Nephron (organoid): ENCODE results near the gene OTOS.

Source experiments
- H3K27ac Mint-ChIP-seq, 3 experiments: 2 replicates each; pipeline ENCODE4 v1.8.0; 2020; ENCODE audit warnings: mixed read lengths in 3 of 3, mild to moderate bottlenecking in 2 of 3, moderate library complexity in 1 of 3
- H3K27me3 Mint-ChIP-seq: 2 replicates; pipeline ENCODE4 v1.8.0; 2021; ENCODE audit warnings: low read depth, mild to moderate bottlenecking, moderate library complexity, mixed read lengths
- H3K36me3 Mint-ChIP-seq: 2 replicates; pipeline ENCODE4 v1.8.0; 2020; ENCODE audit warnings: low read depth, mixed read lengths
- H3K4me1 Mint-ChIP-seq: 2 replicates; pipeline ENCODE4 v1.8.0; 2020; ENCODE audit warnings: mixed read lengths
- H3K4me3 Mint-ChIP-seq, 3 experiments: 2 replicates each; pipeline ENCODE4 v1.8.0; 2020; ENCODE audit warnings: mild to moderate bottlenecking in 3 of 3, mixed read lengths in 3 of 3, moderate library complexity in 2 of 3
- H3K9me3 Mint-ChIP-seq: 2 replicates; pipeline ENCODE4 v1.8.0; 2020; ENCODE audit warnings: mixed read lengths
- CTCF ChIP-seq, 3 experiments: fragments of 200-600 bp; sonication (generic); IDR thresholded peaks; one replicate each; pipeline ENCODE4 v1.5.0; 2021; ENCODE audit warnings: antibody characterized with exemption in 3 of 3; ENCODE audit not compliant: unreplicated experiment in 3 of 3

OTOS gene

GRCh38 chr2:240130393-240131195 is 9.9 kb downstream of the OTOS start:
- Mint-ChIP-seq H3K27me3 (no peaks in the 10 kb centered on the region), H3K4me3 (no peak overlapping the region), H3K27ac (no peak overlapping the region), H3K9me3 (no peaks in the 10 kb centered on the region), H3K4me1 (peaks cover 15% of the 10 kb centered on the region), H3K36me3 (peaks cover 48% of the 10 kb centered on the region)
- no peak for TF ChIP-seq CTCF (IDR thresholded peaks at IDR 0.05; ENCODE audit: unreplicated experiment in 3 of 3)

GRCh38 chr2:240129731-240130392 is 10.6 kb downstream of the OTOS start:
- Mint-ChIP-seq H3K4me3 (no peak overlapping the region), H3K36me3 (peaks cover 55% of the 10 kb centered on the region), H3K9me3 (no peaks in the 10 kb centered on the region)

GRCh38 chr2:240129311-240129710 is 11.1 kb downstream of the OTOS start:
- no peak for TF ChIP-seq CTCF (IDR thresholded peaks at IDR 0.05; ENCODE audit: unreplicated experiment in 3 of 3)
- Mint-ChIP-seq H3K9me3 (no peaks in the 10 kb centered on the region), H3K4me3 (no peak overlapping the region), H3K36me3 (peaks cover 55% of the 10 kb centered on the region), H3K4me1 (peaks cover 4% of the 10 kb centered on the region), H3K27me3 (no peaks in the 10 kb centered on the region), H3K27ac (no peak overlapping the region)

More at GRCh38 chr2:240129731-240130392, 10.6 kb downstream of the OTOS start:
- Mint-ChIP-seq H3K27ac (no peak overlapping the region), H3K27me3 (no peaks in the 10 kb centered on the region), H3K4me1 (peaks cover 8% of the 10 kb centered on the region)
- no peak for TF ChIP-seq CTCF (IDR thresholded peaks at IDR 0.05; ENCODE audit: unreplicated experiment in 3 of 3)

- no peak for TF ChIP-seq CTCF (IDR thresholded peaks at IDR 0.05; ENCODE audit: unreplicated experiment in 3 of 3)
- Mint-ChIP-seq H3K27me3 (no peaks in the 10 kb centered on the region), H3K27ac (no peak overlapping the region), H3K4me1 (peaks cover 4% of the 10 kb centered on the region), H3K4me3 (no peak overlapping the region), H3K36me3 (peaks cover 55% of the 10 kb centered on the region), H3K9me3 (no peaks in the 10 kb centered on the region)
These were observed 11.8 kb downstream of the OTOS start for GRCh38 chr2:240128608-240129145.

GRCh38 chr2:240127911-240128607 is 12.4 kb downstream of the OTOS start:
- H3K9me3 Mint-ChIP-seq: no peaks in the 10 kb centered on the region
- peaks cover 4% of the 10 kb centered on the region for H3K4me1 Mint-ChIP-seq
- peaks cover 55% of the 10 kb centered on the region for H3K36me3 Mint-ChIP-seq
- no peaks in the 10 kb centered on the region for H3K27me3 Mint-ChIP-seq
- no peak for TF ChIP-seq CTCF (IDR thresholded peaks at IDR 0.05; ENCODE audit: unreplicated experiment in 3 of 3)
- no peak overlapping the region for H3K4me3 Mint-ChIP-seq
- H3K27ac Mint-ChIP-seq: no peak overlapping the region
